Glomerular visceral epithelial cell (primary cell): ENCODE measurements around the gene RSRC1.
"Not testable (repeated sequence)": the region's sequence is repeated elsewhere in the genome, so short reads cannot be mapped to it uniquely, and the experiment has no call there.

Experiments used
- DNase-seq: peaks from one replicate; pipeline ENCODE4 v3.0.0-alpha.2; 2016; ENCODE audit errors: extremely low spot score

Gene RSRC1

DNA sequence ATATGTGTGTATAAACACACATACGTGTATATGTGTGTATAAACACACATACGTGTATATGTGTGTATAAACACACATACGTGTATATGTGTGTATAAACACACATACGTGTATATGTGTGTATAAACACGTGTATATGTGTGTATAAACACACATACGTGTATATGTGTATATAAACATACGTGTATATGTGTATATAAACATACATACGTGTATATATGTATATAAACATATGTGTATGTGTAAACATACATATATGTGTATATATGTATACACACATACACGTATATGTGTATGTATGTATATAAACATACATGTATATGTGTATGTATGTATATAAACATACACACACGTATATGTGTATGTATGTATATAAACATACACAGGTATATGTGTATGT is 119.1 kb downstream of the RSRC1 start:
- not testable (repeated sequence) for DNase-seq

DNA sequence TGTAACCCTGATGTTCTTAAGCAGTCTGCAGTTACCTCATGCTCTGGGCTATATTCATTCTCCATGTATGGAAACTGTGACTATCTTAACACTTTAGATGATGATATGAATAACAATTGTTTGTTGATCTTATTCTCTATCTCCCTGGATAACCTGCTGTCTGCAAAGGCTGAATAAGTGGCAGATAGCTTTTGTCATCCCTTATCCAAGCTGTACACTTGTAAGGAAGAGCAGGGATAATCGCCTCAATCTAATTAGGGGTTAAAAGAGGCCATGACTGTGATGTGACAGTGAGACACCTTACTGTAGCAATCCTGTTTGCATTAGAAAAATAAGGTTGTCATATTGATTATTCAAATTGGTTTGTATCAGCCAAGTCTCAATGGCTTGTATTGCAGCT is 123.9 kb downstream of the RSRC1 start:
- DNase-seq, result no peak

DNA sequence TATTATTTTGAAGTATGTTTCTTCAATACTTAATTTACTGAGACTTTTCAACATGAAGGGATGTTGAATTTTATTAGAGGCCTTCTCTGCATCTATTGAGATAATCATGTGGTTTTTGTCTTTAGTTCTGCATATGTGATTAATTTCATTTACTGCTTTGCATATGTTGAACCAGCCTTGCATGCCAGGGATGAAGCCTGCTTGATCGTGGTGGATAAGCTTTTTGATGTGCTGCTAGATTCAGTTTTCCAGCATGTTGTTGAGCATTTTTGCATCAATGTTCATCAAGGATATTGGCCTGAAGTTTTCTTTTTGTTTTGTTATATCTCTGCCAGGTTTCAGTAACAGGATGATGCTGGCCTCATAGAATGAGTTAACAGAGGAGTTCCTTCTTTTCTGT is 134.4 kb downstream of the RSRC1 start:
- DNase-seq, result no peak

DNA sequence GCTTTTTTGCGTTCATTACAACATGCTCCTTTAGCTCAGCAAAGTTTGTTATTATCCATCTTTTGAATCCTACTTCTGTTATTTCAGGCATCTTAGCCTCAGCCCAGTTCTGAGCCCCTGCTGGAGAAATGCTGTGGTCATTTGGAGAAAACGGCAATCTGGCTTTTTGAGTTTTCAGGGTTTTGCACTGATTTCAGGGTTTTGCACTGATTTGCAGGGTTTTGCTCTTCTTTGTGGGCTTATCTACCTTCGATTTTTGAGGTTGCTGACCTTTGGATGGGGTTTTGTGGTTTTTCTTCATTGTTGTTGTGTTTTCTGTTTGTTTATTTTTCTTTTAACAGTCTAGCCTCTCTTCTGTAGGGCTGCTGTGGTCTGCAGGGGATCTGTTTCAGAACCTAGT is 137.4 kb downstream of the RSRC1 start:
- DNase-seq, result no peak

DNA sequence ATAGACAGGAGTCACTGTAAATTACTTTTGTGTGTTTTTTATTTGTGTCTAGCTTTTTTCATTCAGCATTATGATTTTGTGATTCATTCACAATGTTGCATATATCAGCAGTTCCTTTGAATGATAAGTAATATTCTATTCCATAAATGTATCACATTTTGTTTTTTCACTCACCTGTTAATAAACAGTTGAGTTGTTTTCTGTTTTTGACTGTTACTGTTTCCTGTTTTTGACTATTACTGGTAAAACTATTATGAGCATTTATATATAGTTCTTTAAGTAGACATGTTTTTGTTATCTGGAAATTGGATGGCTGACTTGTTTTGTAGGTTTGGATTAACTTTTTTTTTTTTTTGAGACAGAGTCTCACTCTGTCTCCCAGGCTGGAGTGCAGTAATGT is 138.4 kb downstream of the RSRC1 start:
- no peak for DNase-seq

DNA sequence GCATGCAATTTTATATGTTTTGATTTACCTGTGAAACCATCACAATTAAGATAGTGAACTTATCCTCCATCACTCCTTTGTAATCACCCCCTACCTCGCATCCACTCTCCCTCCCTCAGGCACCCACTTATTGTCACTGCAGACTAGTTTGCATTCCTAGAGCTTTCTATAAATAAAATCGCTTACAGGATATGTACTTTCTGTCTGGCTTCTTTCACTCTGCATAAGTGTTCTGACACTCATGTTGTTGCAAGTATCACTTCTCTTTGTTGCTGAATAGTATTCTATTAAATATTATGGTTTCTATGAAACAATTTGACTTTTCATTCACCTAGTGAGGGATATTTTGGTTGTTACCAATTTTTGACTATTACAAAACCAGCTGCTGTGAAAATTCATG is 139.3 kb downstream of the RSRC1 start:
- no peak for DNase-seq

DNA sequence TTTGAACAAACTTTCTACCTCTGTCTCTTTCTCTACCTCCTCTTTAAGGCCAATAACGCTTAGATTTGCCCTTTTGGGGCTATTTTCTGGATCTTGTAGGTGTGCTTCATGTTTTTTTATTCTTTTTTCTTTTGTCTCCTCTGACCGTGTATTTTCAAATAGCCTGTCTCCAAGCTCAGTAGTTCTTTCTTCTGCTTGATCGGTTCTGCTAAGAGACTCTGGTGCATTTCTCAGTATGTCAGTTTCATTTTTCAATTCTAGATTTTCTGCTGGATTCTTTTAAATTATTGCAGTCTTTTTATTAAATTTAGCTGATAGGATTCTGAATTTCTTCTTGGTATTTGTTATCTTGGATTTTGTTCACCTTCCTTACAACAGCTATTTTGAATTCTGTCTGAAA is 148.7 kb downstream of the RSRC1 start:
- DNase-seq, result no peak

DNA sequence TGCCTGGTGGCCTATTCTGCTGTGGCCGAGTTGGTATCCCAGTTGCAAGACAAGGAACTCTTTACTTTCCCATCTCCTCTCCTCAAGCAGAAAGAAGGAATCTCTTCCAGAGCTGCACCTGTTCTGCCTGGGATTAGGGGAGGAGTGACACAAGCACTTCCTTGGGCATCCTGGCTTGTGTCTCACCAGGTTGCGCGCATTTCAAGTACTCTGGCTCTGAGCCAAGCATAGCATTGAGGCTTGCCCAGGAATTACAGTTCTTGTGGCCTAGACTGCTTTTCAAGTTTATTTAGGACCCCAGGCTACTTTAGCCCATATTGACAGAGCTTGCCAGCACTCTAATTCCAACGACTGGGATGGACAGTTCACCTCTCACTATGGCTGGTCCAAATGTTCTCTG is 150.5 kb downstream of the RSRC1 start:
- no peak for DNase-seq

DNA sequence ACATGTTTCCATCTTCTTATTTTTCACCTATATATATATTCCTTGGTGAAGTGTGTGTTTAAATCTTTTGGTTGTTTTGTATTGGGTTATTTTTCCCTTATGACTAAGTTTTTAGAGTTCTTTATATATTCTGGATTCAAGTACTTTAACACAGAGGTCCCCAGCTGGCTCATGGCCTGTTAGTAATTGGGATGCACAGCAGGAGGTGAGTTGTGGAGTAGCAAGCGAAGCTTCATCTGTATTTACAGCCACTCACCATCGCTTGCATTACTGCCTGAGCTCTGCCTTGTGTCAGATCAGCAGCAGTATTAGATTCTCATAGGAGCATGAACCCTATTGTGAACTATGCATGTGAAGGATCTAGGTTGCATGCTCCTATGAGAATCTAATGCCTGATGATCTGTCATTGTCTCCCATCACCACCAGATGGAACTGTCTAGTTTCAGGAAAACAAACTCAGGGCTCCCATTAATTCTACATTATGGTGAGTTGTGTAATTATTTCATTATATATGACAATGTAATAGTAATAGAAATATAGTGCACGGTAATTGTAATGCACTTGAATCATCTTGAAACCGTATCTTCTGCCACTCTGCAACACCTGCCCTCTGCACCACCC is 151.6 kb downstream of the RSRC1 start:
- DNase-seq, result no peak

DNA sequence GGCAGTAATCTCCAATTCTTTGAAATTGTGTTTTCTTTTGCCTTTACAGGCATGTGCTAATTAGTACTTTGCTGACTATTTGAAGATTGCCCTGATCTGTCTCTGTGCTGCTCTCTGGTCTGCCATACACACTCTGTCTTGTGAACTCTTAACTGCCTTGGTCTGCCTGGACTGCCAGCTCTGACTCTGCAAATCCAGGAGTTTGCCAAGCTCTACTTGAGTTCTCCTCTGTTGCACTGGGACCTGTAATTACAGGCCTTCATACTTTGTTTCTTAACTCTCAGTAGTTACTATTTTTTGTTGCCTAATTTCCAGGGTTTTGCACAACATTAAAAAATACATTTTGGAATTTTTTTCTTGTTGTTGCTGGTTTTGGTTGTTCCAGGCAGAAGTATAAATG is 155.0 kb downstream of the RSRC1 start:
- no peak for DNase-seq

DNA sequence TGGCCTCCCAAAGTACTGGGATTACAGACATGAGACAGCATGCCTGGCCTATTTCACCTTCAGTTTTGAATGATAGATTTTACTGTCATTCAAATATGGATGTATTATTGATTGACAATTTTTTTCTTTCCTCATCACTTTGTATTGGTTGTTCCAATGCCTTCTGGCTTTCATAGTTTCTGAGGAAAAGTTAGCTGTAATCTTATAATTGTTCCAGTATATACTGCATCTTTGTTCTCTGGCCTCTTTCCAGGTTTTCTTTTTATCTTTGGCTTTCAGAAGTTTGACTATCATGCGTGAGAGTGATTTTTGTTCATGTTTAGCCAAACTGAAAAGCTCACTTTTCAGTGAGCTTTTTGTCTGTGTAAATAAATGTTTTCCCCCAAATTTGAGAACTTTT is 157.1 kb downstream of the RSRC1 start:
- DNase-seq, result no peak

DNA sequence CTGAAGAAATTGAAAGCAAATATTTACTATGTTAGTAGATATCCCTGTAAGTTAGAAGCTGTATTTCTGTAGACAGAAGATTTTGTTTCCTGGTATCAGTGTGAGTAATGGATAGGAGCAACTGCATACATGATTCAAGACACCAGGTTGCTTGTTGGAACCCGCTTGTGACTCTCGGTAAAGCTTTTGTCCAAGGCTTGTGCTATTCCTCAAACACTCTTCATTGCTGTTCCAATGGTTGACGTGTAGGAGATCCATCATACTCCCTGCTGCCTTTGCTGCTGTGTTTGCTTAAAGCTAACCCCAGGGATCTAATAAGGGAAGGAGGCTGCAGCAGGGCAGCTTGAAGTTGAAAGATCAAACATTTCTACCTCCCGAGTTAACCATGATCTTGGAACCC is 160.1 kb downstream of the RSRC1 start:
- no peak for DNase-seq

DNA sequence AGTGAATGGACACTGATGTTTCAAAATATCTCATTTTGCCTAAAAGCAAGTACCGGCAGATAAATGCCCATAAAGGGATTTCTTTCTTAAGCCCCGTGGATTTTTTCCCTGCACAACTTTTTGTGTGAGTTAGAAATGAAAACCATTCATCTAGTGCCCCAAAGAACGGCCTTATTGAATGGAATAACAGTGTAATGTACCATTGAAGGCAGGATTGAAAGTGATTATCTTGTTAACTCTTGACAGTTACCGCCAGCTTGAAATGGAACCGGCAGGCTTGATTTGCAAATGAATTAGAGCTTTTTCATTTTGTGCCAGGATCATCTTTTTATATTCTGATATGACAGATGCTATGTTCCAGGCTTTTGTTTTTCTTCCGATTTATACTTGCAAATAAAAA is 162.2 kb downstream of the RSRC1 start:
- no peak for DNase-seq

DNA sequence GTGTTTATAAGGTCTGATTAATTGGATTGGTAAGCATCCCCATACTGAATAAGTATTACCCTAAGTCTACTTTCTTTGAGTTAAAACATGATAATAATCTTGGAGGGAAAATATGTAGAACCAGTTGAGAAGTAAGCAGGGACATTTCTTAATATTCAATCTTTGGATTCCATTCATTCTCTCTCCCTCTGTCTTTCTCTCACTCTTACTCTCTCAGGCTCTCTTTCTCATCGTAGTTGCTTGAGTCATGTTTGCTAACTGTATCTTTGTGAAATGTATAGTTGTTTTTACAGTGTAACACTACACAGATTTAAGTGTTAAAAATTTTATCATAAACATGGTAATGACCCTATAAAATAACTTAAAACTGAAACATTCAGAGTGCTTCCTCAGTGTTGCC is 163.8 kb downstream of the RSRC1 start:
- DNase-seq, result no peak

DNA sequence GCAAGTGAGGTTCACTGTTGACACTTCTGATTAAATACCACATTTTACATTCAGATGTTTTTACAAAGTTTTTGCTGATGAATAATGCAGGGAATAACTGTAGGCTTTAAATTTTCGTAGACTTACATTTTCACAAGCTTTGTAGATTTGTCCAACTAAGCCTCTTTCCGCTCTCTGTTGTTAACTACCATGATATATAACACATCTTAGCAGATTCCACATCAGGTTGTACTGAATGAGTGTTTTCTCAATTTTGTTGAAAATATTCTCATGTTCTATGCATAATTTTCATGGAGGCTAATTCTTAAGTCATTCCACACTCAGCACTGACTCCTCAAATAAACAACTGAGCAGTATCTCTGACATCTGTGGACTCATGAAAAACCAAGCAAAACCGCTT is 168.3 kb downstream of the RSRC1 start:
- no peak for DNase-seq

DNA sequence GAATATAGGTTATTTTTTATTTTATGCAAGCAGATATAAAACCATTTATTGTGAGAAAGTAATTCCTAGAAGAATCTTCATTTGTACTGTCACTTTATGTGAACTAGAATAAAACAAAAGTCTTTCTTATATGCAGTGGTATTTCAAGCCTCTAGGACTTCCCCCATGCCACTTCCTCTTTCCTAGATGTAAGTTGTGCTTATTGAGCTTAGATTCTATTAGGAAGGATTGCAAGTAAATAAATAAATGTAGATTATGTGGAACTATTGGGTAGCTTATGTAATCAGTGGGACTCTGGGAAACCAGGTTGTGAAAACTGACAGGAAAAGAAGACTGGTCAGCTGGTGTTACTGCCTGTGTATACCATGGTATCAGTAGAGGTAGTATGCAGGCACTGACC is 169.7 kb downstream of the RSRC1 start:
- no peak for DNase-seq

DNA sequence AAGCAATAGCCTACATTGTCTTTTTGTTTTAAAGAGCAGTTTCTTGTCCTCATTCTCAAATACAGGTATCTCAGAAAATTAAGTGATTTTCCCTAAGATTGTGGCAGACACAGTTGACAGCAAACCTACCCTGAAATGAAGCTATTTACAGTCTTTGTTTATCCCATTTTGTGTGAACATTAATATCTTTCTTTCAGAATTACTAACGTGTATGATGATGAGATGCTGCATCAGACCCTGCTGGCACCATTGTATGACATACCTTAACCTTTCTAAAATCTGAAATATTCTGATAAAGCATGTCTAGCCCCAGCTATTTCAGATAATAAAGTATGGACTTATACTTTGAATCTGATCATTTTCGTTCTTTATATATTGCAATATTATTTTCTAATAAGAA is 185.9 kb downstream of the RSRC1 start:
- no peak for DNase-seq

DNA sequence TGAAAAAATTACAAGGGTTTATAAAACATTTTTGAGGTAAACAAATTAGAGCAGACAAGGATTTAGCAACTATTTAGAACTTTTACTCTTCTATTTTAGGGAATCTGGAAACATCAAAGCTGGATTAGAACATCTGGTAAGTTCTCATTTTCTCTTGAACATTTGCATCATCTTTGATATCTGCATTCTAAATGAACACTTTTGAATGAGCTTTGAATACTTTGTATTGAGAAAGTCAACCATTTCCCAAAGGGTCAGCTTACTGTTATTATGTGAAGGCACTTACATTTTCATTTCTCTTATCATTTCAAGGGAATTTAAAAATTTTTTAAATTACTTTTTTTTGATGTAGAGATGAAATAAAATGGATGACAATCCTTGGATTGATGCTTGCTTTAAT is 188.1 kb downstream of the RSRC1 start:
- no peak for DNase-seq

DNA sequence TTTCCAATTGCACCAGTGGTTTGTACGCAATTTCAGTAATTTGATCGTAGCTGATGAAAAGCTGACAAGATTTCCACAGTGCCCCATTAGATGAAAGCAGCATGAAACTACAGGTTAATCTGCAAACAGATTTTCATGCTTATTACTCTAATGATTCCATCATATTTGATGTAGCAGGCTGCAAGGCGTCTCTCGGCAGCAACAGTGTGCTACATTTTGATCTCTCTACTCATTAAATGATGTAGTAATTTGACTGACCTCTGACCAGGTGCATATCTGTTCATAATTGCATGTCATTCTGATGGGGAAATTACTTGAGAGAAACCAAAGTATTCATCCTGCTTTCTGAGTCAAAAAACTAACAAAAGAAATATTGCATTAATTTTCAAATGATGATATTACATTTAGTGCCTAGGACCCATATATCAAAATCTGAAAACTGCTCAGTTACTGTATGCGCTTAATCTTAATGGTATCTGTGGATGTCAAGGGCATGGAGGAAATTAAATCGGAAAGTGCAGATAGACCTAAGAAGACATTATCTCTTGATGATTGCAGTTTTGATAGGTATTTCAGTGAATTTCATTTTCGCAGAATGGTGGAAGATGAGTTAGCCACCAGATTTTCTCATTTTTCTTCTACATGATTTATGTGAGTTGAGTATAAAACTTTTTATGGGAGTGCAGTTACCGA is 198.5 kb downstream of the RSRC1 start:
- DNase-seq, result no peak

DNA sequence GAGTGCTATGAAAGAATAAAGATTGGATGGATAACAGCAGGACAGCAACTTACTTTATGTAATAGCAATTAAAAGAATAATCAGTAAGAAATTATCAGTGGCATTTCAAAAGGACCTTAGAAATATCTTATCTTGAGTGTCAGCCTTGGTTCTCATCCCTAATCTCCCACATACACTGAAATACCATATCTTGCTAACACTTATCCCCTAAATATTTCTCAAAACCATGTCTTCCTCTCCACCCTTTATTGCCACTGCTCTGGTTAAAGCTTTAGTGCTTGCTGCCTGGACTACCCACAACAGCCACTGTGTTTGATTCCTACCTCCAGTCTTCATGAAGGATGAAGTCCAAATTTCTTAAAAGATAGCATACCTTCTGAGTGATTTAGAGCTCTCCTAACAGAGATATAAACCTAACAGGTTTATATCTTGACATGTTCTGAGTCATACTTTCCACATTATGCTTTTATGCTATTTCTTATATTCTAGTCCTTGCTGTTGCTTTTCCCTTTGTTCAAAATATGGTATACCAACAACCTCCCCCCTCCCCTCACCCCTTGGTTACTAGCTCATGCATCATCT is 202.8 kb downstream of the RSRC1 start:
- DNase-seq, result no peak

DNA sequence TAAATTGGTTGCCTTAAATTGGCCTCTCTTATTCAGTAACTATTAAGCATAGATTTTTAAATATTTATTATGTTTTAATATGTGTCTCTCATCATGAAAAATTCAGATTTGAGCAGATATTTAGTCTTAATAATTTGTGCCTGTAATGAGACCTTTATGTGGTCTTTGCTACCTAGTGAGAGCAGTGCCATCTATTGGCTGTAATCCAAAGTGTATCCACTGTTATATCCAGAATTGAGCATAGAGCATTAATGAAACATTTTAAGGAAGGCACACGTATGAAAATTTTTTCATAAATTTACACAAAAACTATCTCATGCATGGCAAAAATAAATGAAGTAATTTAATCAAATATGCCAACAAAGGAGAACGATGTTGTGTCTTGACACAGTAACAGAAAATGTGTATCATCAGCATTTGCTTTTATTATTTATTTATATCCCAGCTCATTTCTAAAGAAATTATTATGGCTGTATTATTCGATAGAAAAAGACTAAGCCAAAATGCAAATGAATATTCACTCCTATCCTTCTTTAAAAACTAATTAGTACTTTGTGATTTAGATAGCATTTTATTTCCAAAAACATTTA is 203.5 kb downstream of the RSRC1 start:
- peak; percentile 48 for DNase-seq

DNA sequence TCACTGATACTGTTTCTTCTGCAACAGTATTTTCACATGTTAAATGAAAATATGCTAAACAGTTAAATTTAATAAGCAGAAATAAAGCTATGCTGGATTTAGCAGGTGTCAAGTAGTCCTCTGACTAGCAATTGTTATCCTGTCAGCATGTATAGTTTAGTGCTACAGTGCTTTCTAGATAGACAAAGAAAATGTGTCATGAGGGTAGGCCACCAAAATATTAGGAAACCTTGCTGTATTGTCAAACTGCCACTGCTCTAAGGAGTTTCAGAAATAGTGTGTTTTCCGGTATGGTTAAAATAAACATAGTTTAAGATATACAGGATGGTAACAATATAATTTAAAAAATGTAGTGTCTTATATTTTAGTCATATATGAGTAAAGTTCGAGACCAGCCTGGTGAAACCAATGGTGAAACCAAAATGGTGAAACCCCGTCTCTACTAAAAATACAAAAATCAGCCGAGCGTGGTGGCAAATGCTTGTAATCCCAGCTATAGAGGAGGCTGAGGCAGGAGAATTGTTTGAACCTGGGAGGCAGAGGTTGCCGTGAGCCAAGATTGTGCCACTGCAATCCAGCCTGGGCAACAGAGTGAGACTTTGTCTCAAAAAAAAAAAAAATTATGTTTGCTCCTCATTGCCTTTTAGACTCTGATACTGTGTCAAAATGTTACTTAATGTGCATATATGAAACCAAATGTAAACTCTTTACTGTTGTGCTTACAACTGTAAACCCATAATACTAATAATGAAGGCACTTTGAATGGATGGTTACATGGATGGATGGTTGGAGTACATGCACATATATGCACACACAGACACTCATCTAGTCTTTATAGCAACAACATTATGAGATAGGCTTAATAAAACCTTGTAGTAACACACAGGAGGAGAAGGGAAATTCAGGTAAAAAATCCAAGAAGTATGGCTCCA is 204.8 kb downstream of the RSRC1 start:
- DNase-seq, result no peak
